Activated CD4-positive, alpha-beta T cell treated with anti-CD3 and anti-CD28 coated beads, Interleukin-2, Interleukin-6, amounts not matched to agents 100 ng/mL and 50 ng/mL, durations not matched to agents 16 hours and 8 hours (primary cell): ENCODE data around the gene TMEM54.

Source experiments
- DNase-seq: peaks from one replicate; pipeline ENCODE4 v3.0.0-alpha.2; 2020

TMEM54 gene

DNA sequence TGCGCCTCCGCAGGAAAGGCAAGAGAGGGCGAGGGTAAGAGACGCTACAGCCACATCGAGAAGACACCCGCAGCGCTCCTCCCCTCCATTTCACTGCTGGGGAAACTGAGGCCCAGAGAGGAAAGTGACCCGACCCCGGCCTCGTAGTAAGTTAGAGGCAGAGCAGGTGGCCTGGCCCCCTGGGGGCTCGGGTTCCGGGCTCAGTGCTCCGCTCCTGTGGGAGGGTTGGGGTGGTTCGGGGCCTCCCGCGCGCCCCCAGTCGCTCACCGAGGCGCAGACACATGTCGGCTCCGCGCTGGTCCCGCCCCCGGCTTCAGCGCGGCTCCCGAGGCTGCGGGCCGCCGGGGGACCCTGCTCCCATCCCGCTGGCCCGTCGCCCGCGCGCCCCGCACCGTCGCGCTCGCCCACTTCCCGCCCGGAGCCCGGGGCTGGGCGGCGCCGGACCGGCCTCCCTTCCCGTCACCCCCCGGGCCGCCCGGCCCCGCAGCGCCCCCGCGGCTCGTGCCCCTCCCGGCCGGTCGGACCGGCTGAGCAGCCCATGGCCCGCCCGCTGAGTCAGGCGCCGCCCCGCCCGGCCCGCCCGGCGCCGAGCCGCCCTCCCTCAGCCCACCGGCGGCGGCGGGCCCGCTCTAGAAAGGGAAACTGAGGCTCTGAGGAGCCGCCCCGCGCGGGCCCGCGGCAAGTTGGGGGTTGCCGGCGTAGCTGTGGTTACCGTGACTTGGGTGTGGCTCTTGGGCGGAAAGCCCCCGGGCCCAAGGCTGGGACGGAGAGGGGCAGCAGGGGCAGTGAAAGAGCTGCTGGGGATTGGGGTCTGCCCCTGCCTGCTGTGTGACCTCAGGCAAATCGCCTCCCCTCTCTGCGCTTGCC is at the start of gene TMEM54:
Gene TMEM54 (minus strand): TSS at position 434 of the 867 bp plus-strand sequence. CDS start 151 bp downstream, at position 283.
- no peak for DNase-seq

DNA sequence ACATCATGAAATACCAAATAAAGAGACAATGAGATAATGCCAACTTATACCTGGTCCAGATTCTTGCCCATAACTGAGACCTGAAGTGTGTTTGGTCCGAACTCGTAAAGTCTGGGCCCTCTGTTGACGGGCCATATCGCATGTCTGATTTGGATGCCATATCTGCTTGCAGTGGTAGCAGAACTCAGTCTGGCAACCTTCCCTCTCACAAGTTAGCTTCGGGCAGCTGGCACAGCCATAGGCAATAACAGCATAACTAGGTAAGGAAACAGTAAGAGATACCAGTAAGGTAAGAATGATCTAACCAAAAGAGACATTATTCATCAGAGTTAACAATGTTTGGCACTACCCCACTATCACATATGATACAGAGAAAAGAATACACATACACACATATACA is 48.3 kb upstream of the TMEM54 start:
- DNase-seq, result no peak

DNA sequence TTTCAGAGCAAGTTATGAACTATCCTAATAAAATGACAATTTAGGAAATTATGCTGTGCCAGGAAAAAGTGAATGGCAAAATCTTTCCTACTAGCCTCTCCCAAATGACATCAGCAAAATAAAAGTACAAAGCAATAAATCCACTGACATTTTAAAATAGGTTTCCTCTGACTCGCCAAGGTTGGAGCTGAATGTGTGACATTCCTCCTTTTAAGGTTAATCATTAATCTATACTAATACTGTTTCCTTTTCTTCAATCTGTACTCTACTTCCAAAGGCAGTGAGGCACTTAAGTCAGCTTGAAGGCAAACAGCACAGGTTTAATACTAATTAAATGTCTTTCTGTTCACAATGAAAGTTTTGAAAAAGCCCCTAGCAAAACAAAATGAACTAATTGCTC is 47.7 kb upstream of the TMEM54 start:
- DNase-seq, result no peak

- no peak for DNase-seq
These were observed 47.2 kb upstream of the TMEM54 start for GRCh38 chr1:32948390-32948722.

DNA sequence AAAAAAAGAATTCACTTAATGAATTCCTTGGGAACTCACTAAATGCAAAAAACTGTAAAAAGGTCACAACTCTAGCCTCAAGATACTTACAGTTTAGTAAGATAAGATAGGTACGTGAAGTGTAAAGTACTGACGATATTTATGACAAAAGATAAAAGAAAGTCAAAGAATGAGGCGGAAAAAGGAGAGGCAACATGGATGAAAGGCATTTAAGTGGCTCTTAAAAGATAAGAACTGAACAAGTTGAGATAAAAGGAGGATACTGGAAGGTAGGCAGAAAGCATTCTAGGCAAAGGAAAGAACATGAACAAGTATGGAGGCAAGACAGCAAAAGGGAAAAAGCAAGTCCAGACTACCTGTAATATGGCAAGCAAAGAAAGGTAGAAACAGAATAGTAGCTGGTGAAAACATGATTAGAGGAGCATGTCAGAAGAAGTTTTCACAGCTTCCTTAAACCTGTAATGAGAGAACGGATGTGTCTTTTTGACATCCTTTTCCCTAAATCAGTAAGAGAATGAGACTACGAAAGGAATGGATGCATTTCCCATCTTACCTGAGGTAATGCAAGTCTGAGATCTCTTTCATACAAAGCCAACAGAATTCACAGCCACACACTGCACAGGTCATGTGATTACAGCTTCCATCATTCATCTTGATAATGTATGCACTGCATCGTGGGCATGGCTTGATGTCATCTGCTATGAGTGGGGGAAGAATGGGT is 46.6 kb upstream of the TMEM54 start:
- no peak for DNase-seq

- no peak for DNase-seq
These were observed 45.2 kb upstream of the TMEM54 start for GRCh38 chr1:32946413-32946812.

- no peak for DNase-seq
These were observed 43.0 kb upstream of the TMEM54 start for GRCh38 chr1:32944180-32944579.

GRCh38 chr1:32939655-32940371 is 38.6 kb upstream of the TMEM54 start:
- DNase-seq, result peak; percentile 74

GRCh38 chr1:32937061-32937460 is 35.9 kb upstream of the TMEM54 start:
- DNase-seq, result no peak

DNA sequence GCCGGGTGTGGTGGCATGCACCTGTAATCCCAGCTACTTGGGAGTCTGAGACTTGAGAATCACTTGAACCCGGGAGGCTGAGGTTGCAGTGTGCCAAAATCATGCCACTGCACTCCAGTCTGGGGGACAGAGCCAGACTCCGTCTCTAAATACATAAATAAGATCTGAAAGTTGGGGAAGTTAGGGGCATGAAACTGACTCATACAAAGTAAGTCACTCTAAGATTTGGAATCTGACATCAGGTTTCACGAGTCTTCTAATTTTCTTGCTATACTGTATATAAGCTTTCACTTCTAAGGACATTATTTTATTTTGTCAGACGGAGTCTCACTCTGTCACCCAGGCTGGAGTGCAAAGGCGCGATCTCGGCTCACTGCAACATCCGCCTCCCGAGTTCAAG is 33.3 kb upstream of the TMEM54 start:
- no peak for DNase-seq

GRCh38 chr1:32933742-32934322 is 32.6 kb upstream of the TMEM54 start:
- DNase-seq, result no peak

DNA sequence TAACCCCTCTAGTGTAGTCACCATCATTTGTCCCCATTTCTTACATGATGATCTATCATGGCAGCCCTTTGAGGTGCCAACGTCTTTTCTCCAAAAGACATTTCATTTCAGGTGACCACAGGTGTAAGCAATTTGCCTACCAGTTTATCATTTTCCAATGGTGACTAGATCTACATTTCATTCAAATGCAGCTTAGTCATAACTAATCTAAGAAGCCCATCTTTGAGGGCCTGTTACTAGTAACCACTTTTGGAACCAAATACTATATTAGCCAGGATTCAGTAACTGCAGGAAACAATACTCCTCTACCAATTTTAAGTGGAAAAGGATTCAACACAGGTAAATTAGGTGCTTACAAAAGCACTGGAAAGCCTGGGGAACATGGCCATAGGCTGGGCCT is 30.6 kb upstream of the TMEM54 start:
- no peak for DNase-seq

DNA sequence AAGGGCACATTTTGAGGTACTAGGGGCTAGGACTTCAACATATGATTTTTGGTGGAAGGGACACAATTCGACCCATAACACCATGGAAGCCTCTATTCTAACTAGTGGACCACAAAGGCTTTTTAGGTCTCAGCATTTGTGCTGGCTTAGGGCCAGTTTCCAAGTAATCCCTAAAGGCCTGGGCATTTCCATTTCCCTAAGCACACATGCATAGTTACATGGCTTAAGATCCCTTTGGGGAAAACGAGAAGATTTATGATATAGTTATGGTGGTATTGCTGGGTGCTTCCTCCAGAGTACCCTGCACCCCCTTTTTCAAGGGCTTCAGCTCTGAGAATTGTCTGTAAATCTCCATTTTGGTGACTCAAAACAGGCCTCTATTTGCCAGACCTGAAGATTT is 28.2 kb upstream of the TMEM54 start:
- no peak for DNase-seq

DNA sequence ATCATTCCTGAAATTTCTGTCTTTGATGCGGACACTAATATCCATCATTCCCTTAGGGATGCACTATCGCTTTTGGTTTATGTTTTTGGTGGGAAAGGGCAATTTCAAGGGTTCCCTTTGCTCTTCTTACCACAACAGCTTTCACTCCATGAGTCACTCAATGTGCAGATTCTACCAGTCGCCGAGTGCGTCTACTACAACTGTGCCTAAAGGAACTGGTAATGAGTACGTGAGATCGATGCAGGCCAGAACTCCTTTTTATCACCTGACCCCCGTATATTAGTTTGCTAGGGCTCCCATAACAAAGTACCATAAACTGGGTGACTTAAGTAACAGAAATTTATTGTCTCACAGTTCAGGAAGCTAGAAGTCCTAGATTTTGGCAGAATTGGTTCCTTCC is 27.5 kb upstream of the TMEM54 start:
- no peak for DNase-seq

GRCh38 chr1:32928285-32928684 is 27.1 kb upstream of the TMEM54 start:
- no peak for DNase-seq

DNA sequence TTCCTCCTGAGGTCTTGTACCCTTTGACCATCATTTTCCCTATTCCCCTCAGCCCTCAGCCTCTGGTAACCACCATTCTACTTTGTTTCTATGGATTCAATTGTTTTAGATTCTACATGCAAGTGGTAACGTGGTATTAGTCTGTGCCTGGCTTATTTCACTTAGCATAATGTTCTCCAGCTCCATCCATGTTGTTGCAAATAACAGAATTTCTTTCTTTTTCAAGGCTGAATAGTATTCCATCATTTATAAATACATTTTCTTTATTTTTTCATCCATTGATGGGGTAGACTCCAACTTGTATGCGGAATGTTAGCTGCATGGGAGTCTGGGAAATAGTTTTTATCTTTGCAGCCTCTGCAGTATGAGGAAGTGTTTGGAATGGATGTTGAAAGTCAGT is 26.3 kb upstream of the TMEM54 start:
- no peak for DNase-seq

DNA sequence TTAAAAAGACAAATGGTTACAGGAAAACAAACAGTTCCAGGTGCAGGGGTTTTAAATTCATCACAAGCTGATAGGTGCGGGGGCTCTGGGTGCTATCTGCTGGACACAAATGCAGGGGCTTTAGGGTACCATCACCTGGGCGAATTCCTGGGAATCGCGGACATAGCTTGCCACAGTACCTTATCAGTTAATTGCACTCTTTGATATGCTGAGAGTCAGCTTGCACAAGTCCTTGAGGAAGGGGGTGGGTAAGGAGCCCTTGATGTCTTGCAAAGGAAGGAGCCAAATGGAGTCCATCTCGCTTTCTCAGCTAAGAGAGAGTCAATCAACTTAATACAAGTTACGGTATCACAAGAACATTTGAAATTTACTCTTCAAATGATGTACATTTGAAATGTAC is 25.4 kb upstream of the TMEM54 start:
- DNase-seq, result no peak

GRCh38 chr1:32925403-32926162 is 24.4 kb upstream of the TMEM54 start:
- no peak for DNase-seq

DNA sequence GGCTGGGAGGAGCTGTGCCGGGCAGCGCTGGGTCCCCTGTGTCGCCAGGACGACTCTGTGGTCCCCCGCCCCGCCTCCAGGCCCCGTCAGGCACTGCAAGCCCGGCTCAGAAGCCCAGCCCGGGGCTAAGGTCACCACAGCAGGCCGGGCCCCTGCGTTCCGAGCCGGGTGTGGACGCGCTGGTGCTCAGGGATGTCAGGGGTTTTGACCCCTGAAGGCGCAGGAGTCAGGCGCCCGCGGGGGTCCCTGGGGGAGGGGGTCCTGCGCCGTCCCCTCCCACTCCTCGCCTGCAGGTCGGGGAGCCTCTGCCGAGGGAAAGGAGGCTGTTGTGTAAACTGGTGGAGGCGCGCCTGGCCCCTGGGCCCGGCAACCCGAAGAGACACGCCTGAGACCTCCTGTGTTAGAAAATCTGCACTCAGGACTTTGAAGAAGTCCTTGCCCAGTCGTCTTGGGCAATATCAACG is 23.7 kb upstream of the TMEM54 start:
- no peak for DNase-seq

- no peak for DNase-seq
These were observed 19.6 kb upstream of the TMEM54 start for GRCh38 chr1:32920833-32921232.

DNA sequence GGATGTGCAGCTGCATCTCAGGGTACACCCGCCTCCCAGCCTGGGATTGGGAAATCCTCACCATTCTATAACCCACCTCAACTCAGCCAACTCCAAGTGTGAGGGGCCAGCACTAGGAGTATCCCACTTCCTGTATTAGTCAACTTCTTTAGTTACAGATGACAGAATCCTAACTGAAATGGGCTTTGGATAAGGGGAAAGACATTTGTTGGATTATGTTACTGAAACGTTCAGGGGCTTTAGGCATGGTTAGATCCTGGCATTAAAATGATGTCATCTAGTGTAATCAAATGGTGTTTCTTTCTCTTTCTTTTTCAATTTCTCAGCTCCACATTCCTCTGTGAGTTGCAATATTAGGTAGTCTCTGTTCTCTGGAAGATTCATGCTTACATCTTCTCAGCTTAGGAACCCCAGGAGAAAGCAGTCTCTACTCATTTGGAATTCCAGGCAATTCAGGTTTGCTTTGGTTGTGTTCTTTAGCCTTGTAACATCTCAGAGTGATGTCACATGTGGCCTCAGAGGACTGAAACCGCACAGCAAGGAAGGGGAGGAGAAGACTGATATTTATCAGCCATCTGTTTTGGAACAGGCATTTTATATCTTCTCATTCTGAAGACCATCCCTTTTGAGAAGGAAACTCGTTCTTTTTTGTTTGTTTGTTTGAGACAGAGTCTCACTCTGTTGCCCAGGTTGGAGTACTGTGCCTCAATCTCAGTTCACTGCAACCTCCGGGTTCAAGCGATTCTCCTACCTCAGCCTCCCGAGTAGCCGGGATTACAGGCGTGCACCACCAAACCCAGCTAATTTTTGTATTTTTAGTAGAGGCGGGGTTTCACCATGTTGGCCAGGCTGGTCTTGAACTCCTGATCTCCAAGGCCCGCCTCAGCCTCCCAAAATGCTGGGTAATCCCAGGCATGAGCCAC is 18.9 kb upstream of the TMEM54 start:
- no peak for DNase-seq
